ENCODE data around the gene AMPH.
"Not testable (repeated sequence)": the region's sequence is repeated elsewhere in the genome, so short reads cannot be mapped to it uniquely, and the experiment has no call there.

DNA sequence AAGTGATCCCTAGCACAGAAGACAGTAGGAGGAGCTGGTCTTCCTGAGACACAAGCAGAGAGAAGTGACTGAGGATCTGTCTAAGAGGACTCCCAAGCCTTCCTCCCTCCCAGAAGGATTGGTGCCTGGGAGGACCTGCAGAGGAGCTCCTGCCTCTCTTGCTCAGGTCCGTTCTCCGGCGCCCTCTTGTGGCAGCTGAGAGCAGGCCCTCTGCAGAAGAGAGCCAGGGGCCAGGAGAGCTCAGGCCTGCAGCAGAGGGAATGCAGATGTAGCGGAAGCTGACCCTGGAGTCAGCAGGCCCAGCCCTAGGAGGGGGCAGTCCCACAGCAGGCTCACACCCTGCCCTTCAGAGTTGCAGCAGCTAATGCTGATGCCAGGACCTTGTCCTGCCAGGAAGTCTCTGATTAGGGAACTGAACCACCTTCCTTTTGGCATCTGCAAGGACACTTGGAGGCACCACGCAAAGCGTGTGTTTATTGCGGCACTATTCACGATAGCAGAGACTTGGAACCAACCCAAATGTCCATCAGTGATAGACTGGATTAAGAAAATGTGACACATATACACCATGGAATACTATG, 276.8 kb downstream of the AMPH start:
- not testable (repeated sequence) for TF ChIP-seq POLR2AphosphoS5 (IDR thresholded peaks at IDR 0.05; ENCODE audit: borderline replicate concordance, low read depth, low read length); EZH2 (IDR thresholded peaks at IDR 0.05)

Data from SK-N-MC (cell line).